Measurements from ENCODE around the gene ASB1. TPM values are rescaled to one million over a fixed set of nuclear protein-coding genes. Genes with fewer than 3 reads are reported as not detected.

The ASB1 gene
- total and polyA plus RNA-seq, 9 of the 15 experiments (the other 6 are each of a cell fraction or from before 2014, with no cell fraction given) = 6.3 to 37.7 (median 23.9) TPM

GRCh38 chr2:238499731-238500580 lies 73.2 kb downstream of the ASB1 start:
- in situ Hi-C loops (cut with MboI) = no loop called here
- ChIA-PET POLR2A (no interaction called here), CTCF (ENCODE audit: low intra/inter-chr PET ratio) (no interaction called here)
- intact Hi-C loops (cut with micrococcal nuclease) = no loop called here
- Histone ChIP-seq H3K4me1 (replicated peaks in 1 of 2; ENCODE audit: control insufficient read depth in 2 of 2, insufficient read depth in 2 of 2, low read length in 2 of 2) (no peaks in the 10 kb centered on the region; a peak in 1 of 5 replicates), H3K27me3 (ENCODE audit: control insufficient read depth in 2 of 2, insufficient read depth in 2 of 2, low read length in 2 of 2) (peaks cover 8 to 63% of the 10 kb centered on the region in 2 experiments; a peak in 4 of 5 replicates), H3K9me3 (replicated peaks; ENCODE audit: control insufficient read depth, insufficient read depth, low read depth, low read length) (no peaks in the 10 kb centered on the region), H3K9ac (ENCODE audit: insufficient read depth in 1 of 2, low read depth in 2 of 2, low read length in 2 of 2) (no peak overlapping the region), H3K4me3 (no peak overlapping the region), H3K27ac (ENCODE audit: extremely low read depth, low read depth, low read length) (no peak overlapping the region), H4K20me1 (replicated peaks; ENCODE audit: control insufficient read depth, insufficient read depth, low read length) (no peaks in the 10 kb centered on the region), H3K36me3 (ENCODE audit: control insufficient read depth, insufficient read depth, low read length) (no peaks in the 10 kb centered on the region), H3K4me2 (ENCODE audit: insufficient read depth, low read length) (no peak overlapping the region), H2AFZ (ENCODE audit: low read depth, low read length) (no peak overlapping the region), H3K79me2 (ENCODE audit: control insufficient read depth, insufficient read depth, low read length) (no peaks in the 10 kb centered on the region), H3K9me1 (ENCODE audit: control insufficient read depth, insufficient read depth, low read length) (no peaks in the 10 kb centered on the region)
- no peak for DNase-seq (ENCODE audit: extremely low read depth in 1 of 4, low spot score in 3 of 4)
- 12% methylated on average over 20 of the region's 21 CpGs for WGBS (ENCODE audit: insufficient coverage, low coverage, missing lambda C conversion rate)
- ATAC-seq = no peak
- FAIRE-seq = no peak
- TF ChIP-seq ARID1B (IDR thresholded peaks at IDR 0.05) (no peak), CHD2 (IDR thresholded peaks at IDR 0.05; ENCODE audit: low read depth, low read length) (no peak), EHMT2 (IDR thresholded peaks at IDR 0.05) (no peak), YY1 (IDR thresholded peaks at IDR 0.05; ENCODE audit: borderline replicate concordance in 1 of 3, control insufficient read depth in 1 of 3, extremely low read depth in 1 of 3, insufficient read depth in 3 of 3, insufficient read length in 1 of 3, insufficient replicate concordance in 2 of 3, low read depth in 1 of 3, low read length in 2 of 3) (no peak), CEBPZ (IDR thresholded peaks at IDR 0.05; ENCODE audit: borderline replicate concordance, low read depth, low read length) (no peak), HBP1 (CRISPR knock-in tag; IDR thresholded peaks at IDR 0.05) (no peak), NFRKB (IDR thresholded peaks at IDR 0.05; ENCODE audit: low read depth) (no peak), MCM7 (IDR thresholded peaks at IDR 0.05) (no peak), ZNF324 (CRISPR knock-in tag; IDR thresholded peaks at IDR 0.05) (no peak), CLOCK (CRISPR knock-in tag; IDR thresholded peaks at IDR 0.05; ENCODE audit: borderline replicate concordance) (no peak), ARID3B (CRISPR knock-in tag; IDR thresholded peaks at IDR 0.05; ENCODE audit: borderline replicate concordance) (no peak)
- no TSS peak for BruUV-seq (replicated peaks)
